HL-60/S4 (cell line): ENCODE data around the gene CD7.

ENCODE experiments used
- in situ Hi-C: fragments of 300-500 bp; cut with MboI; formaldehyde crosslinking; loops from 2 replicates; pipeline ENCODE4 v1.14.3; 2022; ENCODE audit warnings: low sequenced_read_pairs

CD7 gene

DNA sequence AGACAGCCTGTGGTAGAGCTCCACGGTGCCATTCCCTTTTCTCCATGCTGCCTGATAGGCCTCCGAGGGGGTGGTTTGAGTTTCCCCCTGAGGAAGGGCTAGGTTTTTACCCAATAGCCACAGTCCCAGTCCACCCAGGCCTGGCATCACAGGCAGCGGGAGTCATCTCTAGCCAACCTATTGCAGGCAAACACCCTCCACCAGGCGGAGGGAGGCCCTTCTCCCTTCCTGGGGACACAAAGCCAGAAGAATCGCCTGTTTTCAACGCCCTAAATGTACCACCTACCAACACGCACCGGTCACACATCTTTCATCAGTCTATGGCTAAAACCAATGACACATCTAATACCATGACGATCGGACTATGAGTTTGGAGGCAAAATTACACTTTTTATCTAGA lies 51.3 kb downstream of the CD7 start:
- in situ Hi-C loops, result no loop called here
